ENCODE results near the gene NTF4. TPM values are rescaled to one million over a fixed set of nuclear protein-coding genes. Genes with fewer than 3 reads are reported as not detected.
"Not testable (repeated sequence)": the region's sequence is repeated elsewhere in the genome, so short reads cannot be mapped to it uniquely, and the experiment has no call there.

NTF4 gene
- total RNA-seq, 1 donor: not detected

DNA sequence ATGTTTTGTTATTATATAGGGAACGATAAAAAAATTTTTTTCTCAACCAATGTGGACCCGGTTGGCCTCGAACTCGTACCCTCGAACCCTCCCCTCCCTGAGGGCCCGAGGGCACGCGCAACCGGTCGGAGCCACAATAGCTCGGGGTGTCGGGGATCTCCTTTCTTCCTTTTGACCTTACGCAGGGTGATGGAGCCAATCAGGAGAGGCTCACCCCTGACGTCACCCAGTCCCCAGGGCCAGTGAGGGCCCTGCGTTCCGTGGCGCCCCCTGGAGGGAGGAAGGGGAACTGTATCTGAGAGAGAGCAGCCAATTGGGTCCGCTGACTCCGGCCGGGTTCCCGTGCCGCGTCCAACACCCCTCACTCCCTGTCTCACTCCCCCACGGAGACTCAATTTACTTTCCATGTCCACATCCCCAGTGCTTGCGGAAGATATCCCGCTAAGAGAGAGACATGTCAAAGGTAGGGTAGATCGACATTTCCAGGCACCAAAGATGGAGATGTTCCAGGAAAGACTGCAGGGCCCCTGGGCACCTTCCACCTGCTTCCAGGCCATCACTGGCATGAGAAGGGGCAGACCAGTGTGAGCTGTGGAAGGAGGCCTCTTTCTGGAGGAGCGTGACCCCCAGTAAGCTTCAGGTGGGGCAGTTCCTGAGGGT is 32.8 kb downstream of the NTF4 start, which contains the start of gene CGB2:
TSS of gene CGB2 (plus strand) at position 249 of the 660 bp plus-strand sequence. CDS start at position 455, 206 bp downstream.
- TF ChIP-seq, protein P1, sequence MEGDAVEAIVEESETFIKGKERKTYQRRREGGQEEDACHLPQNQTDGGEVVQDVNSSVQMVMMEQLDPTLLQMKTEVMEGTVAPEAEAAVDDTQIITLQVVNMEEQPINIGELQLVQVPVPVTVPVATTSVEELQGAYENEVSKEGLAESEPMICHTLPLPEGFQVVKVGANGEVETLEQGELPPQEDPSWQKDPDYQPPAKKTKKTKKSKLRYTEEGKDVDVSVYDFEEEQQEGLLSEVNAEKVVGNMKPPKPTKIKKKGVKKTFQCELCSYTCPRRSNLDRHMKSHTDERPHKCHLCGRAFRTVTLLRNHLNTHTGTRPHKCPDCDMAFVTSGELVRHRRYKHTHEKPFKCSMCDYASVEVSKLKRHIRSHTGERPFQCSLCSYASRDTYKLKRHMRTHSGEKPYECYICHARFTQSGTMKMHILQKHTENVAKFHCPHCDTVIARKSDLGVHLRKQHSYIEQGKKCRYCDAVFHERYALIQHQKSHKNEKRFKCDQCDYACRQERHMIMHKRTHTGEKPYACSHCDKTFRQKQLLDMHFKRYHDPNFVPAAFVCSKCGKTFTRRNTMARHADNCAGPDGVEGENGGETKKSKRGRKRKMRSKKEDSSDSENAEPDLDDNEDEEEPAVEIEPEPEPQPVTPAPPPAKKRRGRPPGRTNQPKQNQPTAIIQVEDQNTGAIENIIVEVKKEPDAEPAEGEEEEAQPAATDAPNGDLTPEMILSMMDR (IDR thresholded peaks at IDR 0.05; ENCODE audit: insufficient read depth, low read depth, low read length): peak; percentile 34
- DNase-seq (ENCODE audit: low read depth); H3K4me3 ChIP-seq (ENCODE audit: low read depth, low read length): not testable (repeated sequence)

DNA sequence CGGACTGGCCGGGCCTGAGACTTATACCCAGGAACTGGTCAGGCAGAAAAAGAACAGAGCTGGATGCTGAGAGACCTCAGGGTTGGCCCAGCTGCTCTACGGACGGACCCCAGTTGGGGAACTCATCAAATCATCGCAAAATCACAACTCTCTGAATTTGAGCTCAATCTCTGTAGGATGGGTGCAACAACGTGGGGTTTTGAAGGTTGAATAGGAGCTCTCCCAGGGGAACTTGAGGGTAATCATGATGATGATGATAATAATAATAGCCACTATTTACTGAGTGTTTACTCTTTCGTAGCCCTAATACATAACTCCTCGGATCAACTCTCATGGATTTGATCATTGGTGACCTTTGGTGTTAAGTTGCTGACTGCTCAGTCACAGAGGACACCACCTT is 34.3 kb downstream of the NTF4 start:
- not testable (repeated sequence) for H3K4me3 ChIP-seq (ENCODE audit: low read depth, low read length); DNase-seq (ENCODE audit: low read depth)

DNA sequence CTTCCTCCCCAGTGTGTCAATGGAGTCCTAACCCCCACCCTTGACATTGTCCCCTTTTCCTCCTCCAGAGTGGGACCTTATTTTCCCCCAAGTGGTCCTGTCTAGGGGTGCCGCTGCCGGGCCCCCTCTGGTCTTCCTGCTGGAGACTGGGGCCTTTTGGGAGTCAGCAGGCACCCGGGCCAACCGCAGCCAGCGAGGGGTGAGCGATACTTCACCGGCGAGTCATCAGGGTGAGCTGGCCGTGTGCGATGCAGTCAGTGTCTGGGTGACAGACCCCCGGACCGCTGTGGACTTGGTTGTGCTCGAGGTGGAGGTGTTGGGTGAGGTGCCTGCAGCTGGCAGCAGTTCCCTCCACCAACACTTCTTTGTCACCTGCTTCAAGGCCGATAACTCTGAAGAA is 34.9 kb downstream of the NTF4 start:
- H3K4me3 ChIP-seq (ENCODE audit: low read depth, low read length); DNase-seq (ENCODE audit: low read depth): not testable (repeated sequence)

DNA sequence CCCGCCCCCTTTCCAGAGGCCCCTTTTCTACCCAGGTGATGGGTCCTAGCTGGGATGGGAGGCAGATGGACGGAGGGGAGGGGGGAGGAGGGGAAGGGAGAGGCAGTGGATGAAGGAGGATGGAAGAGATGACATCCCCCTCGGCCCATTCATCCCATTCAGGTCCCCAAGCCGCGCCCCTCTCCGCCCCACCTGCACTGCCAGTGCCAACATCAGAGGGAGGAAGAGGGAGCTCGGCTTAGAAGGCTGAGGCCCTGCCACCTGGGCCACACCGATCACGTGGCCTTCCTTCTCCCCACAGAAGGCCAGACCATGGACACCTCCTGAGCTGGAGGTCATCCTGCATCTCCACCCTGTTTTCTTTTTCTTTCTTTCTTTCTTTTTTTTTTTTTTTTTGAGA is 35.9 kb downstream of the NTF4 start:
- H3K4me3 ChIP-seq (ENCODE audit: low read depth, low read length); DNase-seq (ENCODE audit: low read depth): not testable (repeated sequence)

DNA sequence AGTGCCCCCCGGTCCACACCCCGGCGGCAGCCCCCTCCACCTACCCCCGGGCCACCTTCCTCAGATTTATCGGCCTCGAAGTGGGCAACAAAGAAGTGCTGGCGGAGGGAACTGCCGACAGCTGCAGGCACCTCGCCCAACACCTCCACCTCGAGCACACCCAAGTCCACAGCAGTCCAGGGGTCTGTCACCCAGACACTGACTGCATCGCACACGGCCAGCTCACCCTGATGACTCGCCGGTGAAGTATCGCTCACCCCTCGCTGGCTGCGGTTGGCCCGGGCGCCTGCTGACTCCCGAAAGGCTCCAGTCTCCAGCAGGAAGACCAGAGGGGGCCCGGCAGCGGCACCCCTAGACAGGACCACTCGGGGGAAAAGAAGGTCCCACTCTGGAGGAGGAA is 39.0 kb downstream of the NTF4 start:
- not testable (repeated sequence) for DNase-seq (ENCODE audit: low read depth); H3K4me3 ChIP-seq (ENCODE audit: low read depth, low read length)

DNA sequence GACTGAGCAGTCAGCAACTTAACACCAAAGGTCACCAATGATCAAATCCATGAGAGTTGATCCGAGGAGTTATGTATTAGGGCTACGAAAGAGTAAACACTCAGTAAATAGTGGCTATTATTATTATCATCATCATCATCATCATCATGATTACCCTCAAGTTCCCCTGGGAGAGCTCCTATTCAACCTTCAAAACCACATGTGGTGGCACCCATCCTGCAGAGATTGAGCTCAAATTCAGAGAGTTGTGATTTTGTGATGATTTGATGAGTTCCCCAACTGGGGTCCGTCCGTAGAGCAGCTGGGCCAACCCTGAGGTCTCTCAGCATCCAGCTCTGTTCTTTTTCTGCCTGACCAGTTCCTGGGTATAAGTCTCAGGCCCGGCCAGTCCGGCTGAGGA is 39.5 kb downstream of the NTF4 start:
- DNase-seq (ENCODE audit: low read depth); H3K4me3 ChIP-seq (ENCODE audit: low read depth, low read length): not testable (repeated sequence)

DNA sequence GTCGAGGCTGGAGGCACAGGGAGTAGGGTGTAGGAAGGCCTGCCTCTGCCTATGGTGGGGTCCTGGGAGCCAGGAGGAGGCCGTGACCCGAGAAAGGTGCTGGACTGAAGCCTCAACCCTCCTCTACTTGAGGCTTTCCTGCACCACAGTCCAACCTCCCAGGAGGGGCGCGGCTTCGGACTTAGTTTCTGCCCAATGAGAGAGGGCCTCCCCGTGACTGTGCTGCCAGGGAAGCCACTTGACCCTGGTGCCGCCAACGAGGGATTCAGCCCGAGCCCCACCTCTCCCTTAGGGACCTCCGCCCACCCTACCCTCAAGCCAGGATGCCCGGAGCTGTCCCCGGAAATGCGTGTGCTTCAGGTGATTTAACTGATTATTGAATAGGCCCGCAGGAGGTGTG is 40.4 kb downstream of the NTF4 start, which contains the start of gene CGB3:
TSS of gene CGB3 (minus strand) at position 101 of the 400 bp plus-strand sequence. CDS start 362 bp downstream, outside the sequence.
- not testable (repeated sequence) for DNase-seq (ENCODE audit: low read depth); H3K4me3 ChIP-seq (ENCODE audit: low read depth, low read length)

DNA sequence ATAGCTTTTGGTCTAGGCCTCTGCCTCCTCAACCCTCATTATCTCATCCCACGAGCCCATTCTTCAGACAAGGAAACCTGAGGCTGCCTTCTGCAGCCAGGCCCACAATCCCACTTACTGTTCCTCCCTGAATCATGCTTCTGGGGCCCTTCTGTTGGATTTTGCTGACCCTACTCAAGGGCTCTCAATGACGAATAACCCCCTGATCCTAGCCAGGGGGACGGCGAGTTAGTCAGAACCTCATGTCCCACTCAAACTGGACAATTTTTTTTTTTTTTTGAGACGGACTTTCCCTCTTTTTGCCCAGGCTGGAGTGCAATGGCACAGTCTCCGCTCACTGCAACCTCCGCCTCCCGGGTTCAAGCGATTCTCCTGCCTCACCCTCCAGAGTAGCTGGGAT is 42.5 kb downstream of the NTF4 start:
- TF ChIP-seq, protein P1 (IDR thresholded peaks at IDR 0.05; ENCODE audit: insufficient read depth, low read depth, low read length): no peak
- H3K4me3 ChIP-seq (ENCODE audit: low read depth, low read length): no peak overlapping the region
- no peak for DNase-seq (ENCODE audit: low read depth)

DNA sequence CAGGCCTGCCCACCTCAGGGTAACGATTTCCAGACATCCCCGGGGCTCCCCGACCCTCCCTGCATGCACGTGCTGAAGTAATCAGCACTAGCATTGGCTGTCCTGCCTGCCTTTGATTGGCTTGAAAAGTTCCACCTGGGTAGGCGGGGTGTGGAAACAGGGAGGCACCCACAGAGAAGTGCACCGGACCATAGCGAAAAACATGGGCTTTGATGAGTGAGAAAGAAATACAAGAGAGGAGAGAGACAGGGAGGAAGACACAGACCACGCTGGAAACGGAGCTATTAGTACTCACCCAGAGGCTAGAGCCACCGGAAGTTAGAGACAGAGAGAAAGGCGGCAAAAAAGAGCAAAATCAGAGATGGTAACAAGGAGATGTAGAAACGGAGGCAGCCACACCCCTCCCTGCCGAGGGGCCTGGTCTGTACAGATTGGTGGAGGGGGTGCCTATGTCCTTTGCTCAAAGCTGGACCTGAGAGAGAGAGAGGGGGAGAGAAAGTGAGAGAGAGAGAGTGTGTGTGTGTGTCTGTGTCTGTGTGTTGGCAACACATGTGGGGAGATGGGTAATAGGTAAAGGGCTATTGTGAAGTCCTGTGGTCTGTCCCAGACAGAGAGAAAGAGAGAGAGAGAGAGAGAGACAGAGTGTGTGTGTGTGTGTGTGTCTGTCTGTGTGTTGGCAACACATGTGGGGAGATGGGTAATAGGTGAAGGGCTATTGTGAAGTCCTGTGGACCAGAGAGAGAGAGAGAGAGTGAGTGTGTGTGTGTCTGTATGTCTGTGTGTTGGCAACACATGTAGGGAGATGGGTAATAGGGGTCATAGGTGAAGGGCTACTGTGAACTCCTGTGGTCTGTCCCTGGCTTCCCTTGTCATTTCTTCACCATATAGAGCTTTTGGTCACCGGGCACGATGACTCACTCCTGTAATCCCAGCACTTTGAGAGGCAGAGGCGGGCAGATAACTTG is 43.4 kb downstream of the NTF4 start:
- TF ChIP-seq, protein P1 (IDR thresholded peaks at IDR 0.05; ENCODE audit: insufficient read depth, low read depth, low read length): no peak
- DNase-seq (ENCODE audit: low read depth): peak; percentile 34
- H3K4me3 ChIP-seq (ENCODE audit: low read depth, low read length): no peak overlapping the region

DNA sequence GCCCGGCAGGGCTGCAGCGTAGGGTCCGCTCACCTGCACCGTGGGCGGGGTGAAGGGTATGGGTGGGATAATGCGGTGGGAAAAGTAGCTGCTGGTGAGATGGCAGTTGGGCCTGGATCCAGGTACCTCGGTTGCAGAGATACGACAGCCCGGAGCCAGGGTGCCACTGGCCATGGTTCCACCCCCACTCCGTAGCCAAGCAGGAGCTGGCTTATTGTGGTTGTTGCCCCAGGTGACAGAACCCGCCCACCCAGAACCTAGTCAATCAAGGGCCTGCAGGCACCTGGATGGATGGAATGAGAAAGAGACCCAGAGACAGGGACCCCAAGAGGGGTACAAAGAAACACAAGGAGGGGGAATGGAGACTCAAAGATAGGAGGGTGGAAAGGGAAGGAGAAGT is 44.3 kb downstream of the NTF4 start:
- TF ChIP-seq, protein P1 (IDR thresholded peaks at IDR 0.05; ENCODE audit: insufficient read depth, low read depth, low read length): no peak
- DNase-seq (ENCODE audit: low read depth): no peak
- H3K4me3 ChIP-seq (ENCODE audit: low read depth, low read length): no peak overlapping the region
